GM12892 (cell line): Measurements from ENCODE around the gene ELP4.

Source experiments
- POLR2A ChIP-seq: IDR thresholded peaks from 2 replicates; pipeline ENCODE4 v1.6.1; 2011; ENCODE audit warnings: low read depth, low read length, control low read depth
- POLR2AphosphoS5 ChIP-seq: IDR thresholded peaks from 2 replicates; pipeline ENCODE4 v1.6.1; 2011; ENCODE audit warnings: low read depth, low read length, control low read depth

GRCh38 chr11:31720225-31720624, 210.7 kb downstream of the ELP4 start:
- TF ChIP-seq POLR2A (no peak), POLR2AphosphoS5 (no peak)
